DOHH2 (cell line): ENCODE measurements around the gene PTGDR2.

Source experiments
- H3F3A ChIP-seq: fragments of 200-600 bp; sonication (generic), shearing (Covaris generic); 2 replicates; pipeline ENCODE4 v1.6.0; 2016; ENCODE audit warnings: antibody characterized with exemption, mild to moderate bottlenecking; ENCODE audit not compliant: control insufficient read depth, insufficient read depth
- H3K27ac ChIP-seq: fragments of 200-600 bp; sonication (generic); 2 replicates; pipeline ENCODE4 v1.5.1; 2014; ENCODE audit warnings: low read depth, mild to moderate bottlenecking, low read length, moderate library complexity
- H3K27me3 ChIP-seq: fragments of 200-600 bp; sonication (generic); 2 replicates; pipeline ENCODE4 v1.6.1; 2014; ENCODE audit warnings: mild to moderate bottlenecking, low read length, mixed read lengths; ENCODE audit not compliant: control insufficient read depth
- H3K36me3 ChIP-seq: fragments of 200-600 bp; sonication (generic); 2 replicates; pipeline ENCODE4 v1.6.1; 2014; ENCODE audit warnings: mild to moderate bottlenecking, low read length, moderate library complexity, mixed read lengths; ENCODE audit not compliant: control insufficient read depth
- H3K4me1 ChIP-seq: fragments of 200-600 bp; sonication (generic); 2 replicates; pipeline ENCODE4 v1.6.1; 2014; ENCODE audit warnings: mild to moderate bottlenecking, low read length, mixed read lengths; ENCODE audit not compliant: control insufficient read depth
- H3K4me2 ChIP-seq: fragments of 200-600 bp; sonication (generic); 2 replicates; pipeline ENCODE4 v1.6.0; 2014; ENCODE audit warnings: mild to moderate bottlenecking, low read length, moderate library complexity
- H3K4me3 ChIP-seq: fragments of 200-600 bp; sonication (generic); 2 replicates; pipeline ENCODE4 v1.5.1; 2014; ENCODE audit warnings: mild to moderate bottlenecking, low read length, mixed read lengths
- H3K79me2 ChIP-seq: fragments of 200-600 bp; sonication (generic); 2 replicates; pipeline ENCODE4 v1.6.1; 2014; ENCODE audit warnings: mild to moderate bottlenecking, low read length, mixed read lengths; ENCODE audit not compliant: control insufficient read depth
- H3K9me2 ChIP-seq: fragments of 200-600 bp; sonication (generic); replicated peaks from 2 replicates; pipeline ENCODE4 v1.6.1; 2014; ENCODE audit warnings: mild to moderate bottlenecking, low read length, mixed read lengths; ENCODE audit not compliant: control insufficient read depth
- H3K9me3 ChIP-seq: fragments of 200-600 bp; sonication (generic); 2 replicates; pipeline ENCODE4 v1.6.1; 2014; ENCODE audit warnings: antibody characterized with exemption, low read length, mixed read lengths; ENCODE audit not compliant: control insufficient read depth, insufficient read depth
- H4K20me1 ChIP-seq: fragments of 200-600 bp; sonication (generic); 2 replicates; pipeline ENCODE4 v1.6.0; 2014; ENCODE audit warnings: low read depth, mild to moderate bottlenecking, antibody characterized with exemption, low read length, moderate library complexity; ENCODE audit not compliant: control insufficient read depth, insufficient read depth
- CTCF ChIP-seq: fragments of 200-600 bp; sonication (generic); IDR thresholded peaks from one replicate; pipeline ENCODE4 v1.5.1; 2014; ENCODE audit warnings: antibody characterized with exemption, mild to moderate bottlenecking, low read depth, low read length; ENCODE audit not compliant: poor library complexity, severe bottlenecking
- EZH2phosphoT487 ChIP-seq: fragments of 200-600 bp; sonication (generic); IDR thresholded peaks from 2 replicates; pipeline ENCODE4 v1.6.1; 2017; ENCODE audit warnings: borderline replicate concordance, mild to moderate bottlenecking, antibody characterized with exemption, low read length, moderate library complexity, mixed read lengths

Gene PTGDR2

DNA sequence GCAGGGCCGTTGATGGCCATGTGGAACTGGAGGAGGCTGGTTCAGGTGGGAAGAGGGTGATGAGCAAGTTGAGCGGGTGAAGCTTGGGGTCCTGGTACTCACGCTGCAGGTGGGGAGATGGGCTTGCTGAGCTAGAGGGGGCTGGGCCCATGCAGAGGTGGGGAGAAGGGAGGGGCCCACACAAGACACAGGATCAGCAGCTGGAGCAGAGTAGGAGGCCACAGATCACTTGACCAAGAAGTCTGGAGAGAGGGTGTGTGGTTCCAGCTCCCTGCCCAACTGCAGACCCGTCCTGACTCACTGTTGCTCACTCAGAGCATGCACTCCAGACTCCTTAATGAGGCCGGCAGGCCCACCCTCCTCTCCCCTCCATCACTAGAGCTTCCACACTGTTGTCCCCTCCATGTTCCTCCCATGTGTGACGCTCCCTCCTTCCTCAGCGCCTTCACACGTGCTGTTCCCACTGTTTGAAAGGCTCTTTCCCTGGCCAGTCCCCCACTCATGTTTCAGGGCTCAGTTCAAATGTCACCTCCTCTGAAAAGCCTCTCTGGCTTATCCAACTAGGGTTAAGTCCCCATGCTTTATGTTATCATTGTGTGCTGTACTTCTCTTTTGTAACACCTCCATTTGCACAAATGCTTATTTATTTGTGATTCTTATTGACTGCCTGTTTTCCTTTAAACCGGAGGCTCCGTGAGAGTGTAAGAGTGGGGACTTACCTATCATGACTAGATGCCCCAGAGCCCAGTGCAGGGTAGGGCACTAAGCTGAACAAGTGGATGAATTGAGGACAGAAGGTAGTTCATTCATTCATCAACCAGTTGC, 11.5 kb downstream of the PTGDR2 start:
- H3K9me2 ChIP-seq = no peaks in the 10 kb centered on the region
- no peaks in the 10 kb centered on the region for H3F3A ChIP-seq
- peaks cover 56% of the 10 kb centered on the region for H3K36me3 ChIP-seq
- peaks cover 31% of the 10 kb centered on the region for H3K4me1 ChIP-seq
- TF ChIP-seq CTCF = no peak
- no peak for TF ChIP-seq EZH2phosphoT487
- H3K27me3 ChIP-seq = no peaks in the 10 kb centered on the region
- peaks cover 63% of the 10 kb centered on the region for H3K79me2 ChIP-seq
- H4K20me1 ChIP-seq = peaks cover 6% of the 10 kb centered on the region; the same call in 1 of the 2 replicates
- peak overlapping the region; percentile 84 for H3K4me3 ChIP-seq
- no peaks in the 10 kb centered on the region for H3K9me3 ChIP-seq
- H3K27ac ChIP-seq = no peak overlapping the region
- peak overlapping the region; percentile 87 for H3K4me2 ChIP-seq

DNA sequence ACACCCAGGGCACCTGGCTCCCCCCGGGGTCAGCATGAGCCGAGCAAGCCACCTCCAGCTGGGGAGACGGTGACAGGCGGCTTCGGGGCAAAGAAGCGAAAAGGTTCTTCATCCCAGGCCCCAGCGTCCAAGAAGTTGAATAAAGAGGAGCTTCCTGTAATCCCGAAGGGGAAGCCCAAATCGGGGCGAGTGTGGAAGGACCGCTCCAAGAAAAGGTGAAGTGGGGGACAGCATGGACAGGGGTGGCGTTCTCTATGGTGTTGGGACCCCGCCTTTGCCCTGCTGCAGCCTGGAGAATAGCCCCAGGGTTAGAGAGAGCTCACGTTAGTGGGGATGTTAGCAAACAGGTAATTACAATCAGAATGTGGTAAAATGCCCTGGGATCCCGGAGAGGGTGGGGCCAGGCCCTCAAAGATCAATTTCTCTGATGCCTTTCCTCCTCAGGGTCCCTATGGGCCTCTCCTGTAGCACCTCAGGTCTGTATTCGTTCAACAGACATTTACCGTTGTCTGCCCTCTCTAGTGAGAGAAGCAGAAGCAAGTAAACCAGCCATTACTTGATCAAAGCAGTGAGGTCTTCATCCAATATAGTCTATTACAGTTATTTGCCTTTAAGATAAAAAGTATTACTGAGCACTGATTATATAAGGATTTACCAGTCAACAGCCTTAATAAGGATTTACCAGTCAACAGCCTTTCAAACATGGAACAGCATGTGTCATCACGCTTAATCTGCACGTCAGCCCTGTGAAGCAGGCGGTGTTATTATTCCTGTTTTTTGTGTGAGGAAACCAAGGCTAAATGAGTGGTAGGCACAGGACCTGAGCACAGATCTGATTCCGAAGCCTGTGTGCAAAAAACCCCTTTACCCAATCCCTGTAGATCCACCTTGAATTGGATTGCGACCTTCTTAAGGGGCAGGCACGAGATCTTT, 12.8 kb downstream of the PTGDR2 start:
- H3F3A ChIP-seq = no peaks in the 10 kb centered on the region
- H3K4me1 ChIP-seq = peaks cover 31% of the 10 kb centered on the region
- no peaks in the 10 kb centered on the region for H3K9me3 ChIP-seq
- peaks cover 43% of the 10 kb centered on the region for H3K36me3 ChIP-seq
- no peaks in the 10 kb centered on the region for H3K9me2 ChIP-seq
- H3K27ac ChIP-seq = 0 out of 2 replicates have a peak overlapping the region, but pooled peaks have one; percentile 3
- TF ChIP-seq CTCF (no peak), EZH2phosphoT487 (no peak)
- H4K20me1 ChIP-seq = peaks cover 6% of the 10 kb centered on the region; the same call in 1 of the 2 replicates
- H3K4me2 ChIP-seq = peak overlapping the region; percentile 87
- peak overlapping the region; percentile 84 for H3K4me3 ChIP-seq
- H3K27me3 ChIP-seq = no peaks in the 10 kb centered on the region
- H3K79me2 ChIP-seq = peaks cover 63% of the 10 kb centered on the region

GRCh38 chr11:60841797-60842667, 13.7 kb downstream of the PTGDR2 start, which contains the start of gene CCDC86:
CCDC86 (plus strand) TSS chr11:60842113; CDS start chr11:60842125, 12 bp downstream.
- no peaks in the 10 kb centered on the region for H3K9me3 ChIP-seq
- H3K9me2 ChIP-seq = no peaks in the 10 kb centered on the region
- TF ChIP-seq EZH2phosphoT487 = no peak
- no peak for TF ChIP-seq CTCF
- H3F3A ChIP-seq = no peaks in the 10 kb centered on the region
- H3K36me3 ChIP-seq = peaks cover 35% of the 10 kb centered on the region
- 0 out of 2 replicates have a peak within 1 kb of the TSS, but pooled peaks have one; percentile 3 for H3K27ac ChIP-seq
- H4K20me1 ChIP-seq = peaks cover 6% of the 10 kb centered on the region; the same call in 1 of the 2 replicates
- peak within 1 kb of the TSS; percentile 87 for H3K4me2 ChIP-seq
- H3K4me1 ChIP-seq = peaks cover 31% of the 10 kb centered on the region
- H3K79me2 ChIP-seq = peaks cover 57% of the 10 kb centered on the region
- peak within 1 kb of the TSS; percentile 84 for H3K4me3 ChIP-seq
- no peaks in the 10 kb centered on the region for H3K27me3 ChIP-seq
